Ishikawa (cell line): Measurements from ENCODE around the gene SPOCK1.

Experiments
- CEBPB ChIP-seq: IDR thresholded peaks from 2 replicates; pipeline ENCODE4 v1.6.1; 2012
- CREB1 ChIP-seq: IDR thresholded peaks from 2 replicates; pipeline ENCODE4 v1.6.1; 2012; ENCODE audit warnings: low read depth
- EGR1 ChIP-seq: IDR thresholded peaks from 2 replicates; pipeline ENCODE4 v1.6.1; 2012
- EP300 ChIP-seq: IDR thresholded peaks from 2 replicates; pipeline ENCODE4 v1.6.1; 2012; ENCODE audit warnings: borderline replicate concordance
- FOXM1 ChIP-seq: IDR thresholded peaks from 2 replicates; pipeline ENCODE4 v1.6.1; 2012; ENCODE audit warnings: low read depth, borderline replicate concordance
- NFIC ChIP-seq: IDR thresholded peaks from 2 replicates; pipeline ENCODE4 v1.6.1; 2012
- RAD21 ChIP-seq: IDR thresholded peaks from 2 replicates; pipeline ENCODE4 v1.6.1; 2012; ENCODE audit warnings: low read depth
- TAF1 ChIP-seq: IDR thresholded peaks from 2 replicates; pipeline ENCODE4 v1.6.1; 2012; ENCODE audit warnings: low read depth, mild to moderate bottlenecking
- TCF12 ChIP-seq: IDR thresholded peaks from 2 replicates; pipeline ENCODE4 v1.6.1; 2012; ENCODE audit warnings: low read depth
- TEAD4 ChIP-seq: IDR thresholded peaks from 2 replicates; pipeline ENCODE4 v1.6.1; 2012
- YY1 ChIP-seq: IDR thresholded peaks from 2 replicates; pipeline ENCODE4 v1.6.1; 2012; ENCODE audit warnings: low read depth
- ZBTB7A ChIP-seq: IDR thresholded peaks from 2 replicates; pipeline ENCODE4 v1.6.1; 2012; ENCODE audit warnings: low read depth
- TF ChIP-seq, protein P1 (sequence below): IDR thresholded peaks from 2 replicates; pipeline ENCODE4 v1.6.1; 2012
- TF ChIP-seq, protein P2 (sequence below): IDR thresholded peaks from 2 replicates; pipeline ENCODE4 v1.6.1; 2012; ENCODE audit warnings: low read depth, mild to moderate bottlenecking
- TF ChIP-seq, protein P3 (sequence below): IDR thresholded peaks from 2 replicates; pipeline ENCODE4 v1.6.1; 2012

SPOCK1 gene

DNA sequence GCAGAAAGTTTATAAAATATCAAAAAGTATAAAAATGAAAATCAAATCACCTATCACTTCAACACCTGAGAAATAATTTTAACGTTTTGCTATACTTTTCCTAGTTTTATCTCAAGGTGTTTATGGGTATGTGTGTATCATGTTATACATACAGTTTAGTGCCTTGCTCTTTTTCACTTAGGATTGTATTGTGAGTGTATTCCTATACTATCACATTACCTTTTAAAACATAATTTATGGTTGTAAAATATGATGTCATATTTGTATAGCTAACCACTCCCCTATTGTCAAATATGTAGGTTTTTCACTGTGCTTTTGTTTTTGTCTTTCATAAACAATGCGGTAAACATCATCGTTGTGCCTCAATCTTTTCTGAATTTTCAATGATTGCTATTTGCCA lies 479.9 kb downstream of the SPOCK1 start:
- no peak for TF ChIP-seq EGR1

DNA sequence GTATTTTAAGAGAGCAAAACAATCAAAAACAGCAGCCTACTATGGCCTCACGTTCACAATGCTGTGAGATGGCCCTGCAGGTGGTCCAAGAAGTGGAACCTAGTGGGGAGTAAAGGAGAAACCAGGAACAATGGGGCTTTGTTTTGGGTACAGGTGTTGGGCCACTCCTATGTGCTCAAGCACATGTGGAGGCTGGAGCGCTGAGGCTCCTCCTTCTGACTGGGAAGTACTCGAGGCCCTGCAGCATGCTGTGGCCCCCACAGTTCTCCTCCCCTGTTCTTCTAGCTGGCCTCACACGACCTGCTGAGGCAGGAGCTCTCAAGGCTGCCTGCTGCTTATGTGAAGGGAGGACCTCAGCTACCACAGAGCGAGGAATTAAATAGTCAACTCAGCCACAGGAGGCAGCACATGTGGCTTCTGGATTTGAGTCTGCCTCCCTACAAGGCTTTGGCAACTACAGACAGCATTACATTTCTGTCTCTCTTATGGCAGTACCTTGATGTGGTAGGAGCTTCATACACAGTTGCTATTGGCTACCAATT lies 482.3 kb downstream of the SPOCK1 start:
- TF ChIP-seq CEBPB (no peak), TCF12 (no peak), EGR1 (no peak), RAD21 (no peak), FOXM1 (no peak)
- TF ChIP-seq, protein P1, sequence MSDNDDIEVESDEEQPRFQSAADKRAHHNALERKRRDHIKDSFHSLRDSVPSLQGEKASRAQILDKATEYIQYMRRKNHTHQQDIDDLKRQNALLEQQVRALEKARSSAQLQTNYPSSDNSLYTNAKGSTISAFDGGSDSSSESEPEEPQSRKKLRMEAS, result no peak
- TF ChIP-seq, protein P2, sequence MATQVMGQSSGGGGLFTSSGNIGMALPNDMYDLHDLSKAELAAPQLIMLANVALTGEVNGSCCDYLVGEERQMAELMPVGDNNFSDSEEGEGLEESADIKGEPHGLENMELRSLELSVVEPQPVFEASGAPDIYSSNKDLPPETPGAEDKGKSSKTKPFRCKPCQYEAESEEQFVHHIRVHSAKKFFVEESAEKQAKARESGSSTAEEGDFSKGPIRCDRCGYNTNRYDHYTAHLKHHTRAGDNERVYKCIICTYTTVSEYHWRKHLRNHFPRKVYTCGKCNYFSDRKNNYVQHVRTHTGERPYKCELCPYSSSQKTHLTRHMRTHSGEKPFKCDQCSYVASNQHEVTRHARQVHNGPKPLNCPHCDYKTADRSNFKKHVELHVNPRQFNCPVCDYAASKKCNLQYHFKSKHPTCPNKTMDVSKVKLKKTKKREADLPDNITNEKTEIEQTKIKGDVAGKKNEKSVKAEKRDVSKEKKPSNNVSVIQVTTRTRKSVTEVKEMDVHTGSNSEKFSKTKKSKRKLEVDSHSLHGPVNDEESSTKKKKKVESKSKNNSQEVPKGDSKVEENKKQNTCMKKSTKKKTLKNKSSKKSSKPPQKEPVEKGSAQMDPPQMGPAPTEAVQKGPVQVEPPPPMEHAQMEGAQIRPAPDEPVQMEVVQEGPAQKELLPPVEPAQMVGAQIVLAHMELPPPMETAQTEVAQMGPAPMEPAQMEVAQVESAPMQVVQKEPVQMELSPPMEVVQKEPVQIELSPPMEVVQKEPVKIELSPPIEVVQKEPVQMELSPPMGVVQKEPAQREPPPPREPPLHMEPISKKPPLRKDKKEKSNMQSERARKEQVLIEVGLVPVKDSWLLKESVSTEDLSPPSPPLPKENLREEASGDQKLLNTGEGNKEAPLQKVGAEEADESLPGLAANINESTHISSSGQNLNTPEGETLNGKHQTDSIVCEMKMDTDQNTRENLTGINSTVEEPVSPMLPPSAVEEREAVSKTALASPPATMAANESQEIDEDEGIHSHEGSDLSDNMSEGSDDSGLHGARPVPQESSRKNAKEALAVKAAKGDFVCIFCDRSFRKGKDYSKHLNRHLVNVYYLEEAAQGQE, result no peak

DNA sequence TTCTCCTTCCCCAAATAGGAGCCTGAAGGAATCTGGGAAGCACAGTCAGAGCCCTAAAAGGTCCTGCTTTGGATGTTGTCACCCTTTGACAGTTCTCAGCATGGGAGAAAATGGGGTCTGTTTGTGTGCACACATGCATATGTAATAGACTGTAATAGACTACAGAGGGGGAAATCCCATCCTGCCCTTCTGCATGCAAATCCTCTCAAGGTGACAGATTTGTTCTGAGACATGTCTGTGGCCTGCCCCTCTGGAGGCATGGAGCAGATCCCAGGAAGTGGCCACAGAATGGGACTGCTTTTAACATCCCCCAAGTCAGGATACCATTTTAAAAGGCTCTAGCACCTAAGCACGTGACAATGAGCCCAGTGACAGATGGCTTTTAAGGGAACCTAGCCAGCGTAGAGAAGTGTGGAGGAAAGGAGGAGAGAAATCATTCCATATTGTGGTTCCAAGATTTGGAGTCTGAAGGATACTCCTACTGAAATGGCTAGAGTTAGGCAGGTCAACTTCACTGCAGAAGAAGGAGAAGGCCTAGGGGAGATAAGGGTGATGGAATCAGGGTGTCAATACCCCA lies 483.5 kb downstream of the SPOCK1 start:
- TF ChIP-seq, protein P2, result no peak
- TF ChIP-seq, protein P1, result no peak
- TF ChIP-seq CREB1, result no peak
- no peak for TF ChIP-seq YY1
- TF ChIP-seq TCF12, result no peak
- TF ChIP-seq ZBTB7A, result no peak
- TF ChIP-seq, protein P3, sequence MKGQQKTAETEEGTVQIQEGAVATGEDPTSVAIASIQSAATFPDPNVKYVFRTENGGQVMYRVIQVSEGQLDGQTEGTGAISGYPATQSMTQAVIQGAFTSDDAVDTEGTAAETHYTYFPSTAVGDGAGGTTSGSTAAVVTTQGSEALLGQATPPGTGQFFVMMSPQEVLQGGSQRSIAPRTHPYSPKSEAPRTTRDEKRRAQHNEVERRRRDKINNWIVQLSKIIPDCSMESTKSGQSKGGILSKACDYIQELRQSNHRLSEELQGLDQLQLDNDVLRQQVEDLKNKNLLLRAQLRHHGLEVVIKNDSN, result no peak
- TF ChIP-seq EP300, result no peak
- TF ChIP-seq TEAD4, result no peak
- no peak for TF ChIP-seq CEBPB
- no peak for TF ChIP-seq NFIC
- TF ChIP-seq EGR1, result no peak
- no peak for TF ChIP-seq TAF1
- no peak for TF ChIP-seq RAD21
- TF ChIP-seq FOXM1, result no peak

DNA sequence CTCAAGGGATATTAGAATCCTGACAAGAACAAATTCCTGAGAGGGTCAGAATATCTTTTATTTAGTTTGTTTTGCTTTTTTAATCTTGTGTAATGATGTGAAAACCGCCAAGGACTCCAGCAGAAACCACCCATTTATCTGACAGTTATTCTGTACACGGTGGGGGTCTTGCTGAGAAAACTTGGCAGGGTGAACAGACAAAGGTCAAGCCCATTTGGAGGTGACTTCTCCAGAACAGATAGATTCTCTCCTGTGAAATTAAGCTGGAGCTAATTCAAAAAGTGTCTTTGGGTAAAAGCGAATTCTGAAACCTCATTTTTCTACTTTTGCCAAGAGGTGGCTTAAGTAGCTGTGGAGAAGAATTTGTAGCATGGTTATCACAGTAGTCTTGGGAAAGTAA lies 484.4 kb downstream of the SPOCK1 start:
- TF ChIP-seq CREB1 (no peak), EP300 (no peak), EGR1 (no peak), FOXM1 (no peak), ZBTB7A (no peak), TEAD4 (no peak), RAD21 (no peak), CEBPB (no peak), TAF1 (no peak), NFIC (no peak)
- TF ChIP-seq, protein P3, result no peak
- TF ChIP-seq, protein P1, result no peak
- TF ChIP-seq, protein P2, result no peak

DNA sequence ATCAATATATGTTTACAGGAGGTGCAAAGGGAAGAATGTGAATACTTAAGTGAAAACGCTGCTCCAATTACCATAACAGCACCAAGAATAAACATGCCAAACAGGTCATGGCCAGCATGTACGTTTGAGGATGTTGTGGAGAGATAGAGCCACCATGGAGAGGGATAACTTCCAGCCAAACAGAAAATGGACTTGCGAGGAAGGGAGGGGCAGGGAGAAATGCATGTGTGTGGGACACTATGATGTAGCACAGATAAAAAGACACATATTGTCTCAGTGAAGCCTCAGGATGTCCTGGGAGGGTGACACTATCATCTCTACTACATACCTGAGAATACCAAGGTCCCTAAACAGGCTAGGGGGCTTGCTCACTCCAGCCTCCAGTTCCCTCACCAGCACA lies 488.9 kb downstream of the SPOCK1 start:
- TF ChIP-seq TCF12, result no peak
- TF ChIP-seq CREB1, result no peak
- TF ChIP-seq, protein P1, result no peak
- no peak for TF ChIP-seq ZBTB7A
- TF ChIP-seq, protein P3, result no peak
- no peak for TF ChIP-seq YY1
- no peak for TF ChIP-seq NFIC
- no peak for TF ChIP-seq TEAD4
- TF ChIP-seq EGR1, result no peak
- no peak for TF ChIP-seq FOXM1
- TF ChIP-seq, protein P2, result no peak
